HG03558 (cell line): ENCODE results near the gene GJC1.
"Not testable (repeated sequence)": the region's sequence is repeated elsewhere in the genome, so short reads cannot be mapped to it uniquely, and the experiment has no call there.

ENCODE experiments used
- ATAC-seq: cut with Tn5 transposase; IDR thresholded peaks from one replicate; pipeline ENCODE4 v1.9.1; 2021; ENCODE audit warnings: moderate number of reproducible peaks; ENCODE audit not compliant: unreplicated experiment; ENCODE audit errors: extremely low read depth

Gene GJC1

DNA sequence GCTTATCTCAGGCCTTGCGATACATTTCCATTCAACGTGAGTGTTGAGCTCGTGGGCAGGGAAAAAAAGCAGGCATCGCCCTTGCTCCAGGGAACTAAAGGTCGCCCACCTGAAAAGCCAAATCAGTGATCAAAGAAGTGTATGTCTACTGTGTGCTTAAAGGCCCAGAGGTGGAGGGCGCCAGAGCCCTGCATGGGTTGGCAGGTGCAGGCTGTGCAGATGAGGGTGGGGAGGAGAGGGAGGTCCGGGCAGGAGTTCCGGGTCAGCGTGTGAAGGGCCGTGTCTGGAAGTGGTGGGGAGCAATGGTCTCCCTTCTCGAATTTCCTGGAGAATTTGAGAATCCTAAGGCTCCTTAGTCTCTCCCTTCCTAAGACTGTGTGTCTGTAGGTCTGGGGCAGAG is 64.1 kb downstream of the GJC1 start:
- ATAC-seq = no peak

DNA sequence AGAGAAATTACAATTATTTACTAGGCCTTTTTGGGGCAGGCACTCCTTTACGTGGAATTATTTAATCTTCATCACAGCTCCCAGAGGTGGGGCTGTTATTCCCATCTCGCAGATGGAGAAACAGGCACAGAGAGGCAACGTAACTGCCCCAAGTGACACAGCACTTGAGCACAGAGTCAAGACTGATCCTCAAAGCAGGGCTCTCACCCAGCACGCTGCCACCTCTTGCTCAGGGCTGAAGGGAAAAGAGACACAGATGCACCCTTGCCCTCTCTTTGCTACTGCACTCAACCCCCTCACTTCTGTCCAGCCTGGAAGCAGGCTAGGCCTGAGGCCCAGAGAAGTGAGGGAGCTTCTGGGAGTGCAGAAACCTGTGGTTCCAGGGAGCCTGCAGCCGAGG is 66.9 kb downstream of the GJC1 start:
- no peak for ATAC-seq

- ATAC-seq = no peak
Measured at GRCh38 chr17:44761932-44762810, 67.9 kb downstream of the GJC1 start.

DNA sequence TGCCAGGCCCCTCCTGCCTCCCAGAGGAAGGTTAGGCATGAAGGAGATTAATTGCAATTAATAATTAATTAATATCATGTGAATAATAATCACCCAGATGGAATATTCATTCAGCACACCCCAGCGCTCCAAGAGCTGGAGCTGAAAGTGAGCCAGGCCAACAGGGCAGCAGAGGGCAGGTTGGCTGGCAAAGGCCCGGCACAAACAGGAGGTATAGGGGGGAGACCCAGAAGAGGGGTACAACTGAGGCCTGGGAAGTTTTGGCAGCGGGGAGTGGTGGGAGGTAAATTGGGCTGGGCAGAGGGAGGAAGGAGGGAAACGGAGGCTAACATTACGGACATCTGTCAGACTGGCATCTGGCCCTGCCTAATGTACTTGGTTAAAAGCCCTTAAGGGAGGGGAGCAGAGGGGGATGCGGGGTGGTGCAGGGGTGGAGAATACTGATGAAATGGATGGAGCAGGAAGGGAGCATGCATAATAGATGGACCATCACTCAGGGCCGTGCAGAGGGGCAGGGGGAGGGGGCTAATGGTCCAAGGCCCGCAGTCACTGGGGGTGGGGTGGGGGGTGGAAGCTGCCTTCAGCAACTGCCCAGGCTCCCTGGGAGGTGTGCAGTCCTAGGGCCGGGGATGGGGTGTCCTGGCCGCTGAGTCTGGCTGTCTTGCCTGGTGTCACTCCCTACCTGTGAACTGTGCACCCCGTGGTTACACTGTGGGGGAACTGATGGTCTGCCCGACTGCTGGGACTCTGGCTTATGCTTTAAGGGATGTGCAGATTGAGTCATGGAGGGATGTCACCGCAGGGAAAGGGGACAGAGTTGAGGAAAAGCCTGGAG is 69.4 kb downstream of the GJC1 start:
- ATAC-seq = no peak

GRCh38 chr17:44759916-44760243 is 70.2 kb downstream of the GJC1 start:
- ATAC-seq = no peak

- no peak for ATAC-seq
Measured at GRCh38 chr17:44759086-44759915, 70.8 kb downstream of the GJC1 start.

DNA sequence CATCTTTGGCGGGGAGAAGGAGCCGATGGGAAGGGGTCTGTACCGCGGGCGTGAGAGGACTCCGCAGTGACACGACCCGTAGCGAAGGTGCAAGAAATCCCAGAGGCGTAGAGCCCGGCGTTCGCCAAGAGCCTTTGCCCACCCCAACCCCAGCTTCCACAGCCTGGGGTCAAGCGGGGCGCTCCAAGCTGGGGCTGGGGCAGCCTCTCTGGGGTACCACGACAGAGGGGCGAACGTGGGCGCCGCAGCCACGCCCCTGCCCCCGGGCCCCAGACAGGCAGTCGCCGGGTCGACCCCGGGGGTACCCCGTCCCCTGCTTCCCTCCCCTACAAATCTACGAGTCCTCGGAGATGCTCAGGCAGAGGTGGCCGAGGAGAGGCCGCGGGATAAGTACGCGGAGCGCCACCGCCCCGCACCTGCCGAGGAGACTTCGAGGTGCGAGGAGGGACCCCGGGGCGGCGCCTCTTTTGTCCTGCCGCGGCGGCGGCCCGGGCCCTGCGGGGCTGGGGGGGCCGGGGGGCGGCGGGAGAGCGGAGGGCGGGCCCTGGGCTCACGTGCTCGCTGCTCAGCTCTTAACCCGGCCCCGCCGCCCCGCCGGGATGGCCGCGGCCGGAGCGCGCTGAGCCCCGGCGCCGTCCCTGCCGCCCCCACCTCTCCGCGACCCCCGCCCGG is 71.5 kb downstream of the GJC1 start, which contains the start of gene ADAM11:
ADAM11 (plus strand) TSS at position 575 of the 672 bp plus-strand sequence. CDS start 212 bp downstream, outside the sequence.
- ATAC-seq = no peak

- ATAC-seq = no peak
Measured at GRCh38 chr17:44757918-44758413, 72.1 kb downstream of the GJC1 start.

- ATAC-seq = no peak
Measured at GRCh38 chr17:44757045-44757917, 72.8 kb downstream of the GJC1 start.

DNA sequence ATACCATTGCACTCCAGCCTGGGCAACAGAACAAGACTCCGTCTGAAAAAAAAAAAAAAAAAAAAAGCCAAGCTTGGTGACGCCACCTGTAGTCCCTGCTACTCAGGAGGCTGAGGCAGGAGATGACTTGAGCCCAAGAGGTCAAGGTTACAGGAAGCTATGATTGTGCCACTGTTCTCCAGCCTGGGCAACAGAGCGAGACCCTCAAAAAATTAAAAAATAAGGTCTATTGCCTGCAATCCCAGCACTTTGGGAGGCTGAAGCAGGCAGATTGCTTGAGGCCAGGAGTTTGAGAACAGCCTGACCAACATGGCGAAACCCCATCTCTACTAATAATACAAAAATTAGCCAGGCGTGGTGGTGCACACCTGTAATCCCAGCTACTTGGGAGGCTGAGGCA is 74.9 kb downstream of the GJC1 start:
- ATAC-seq = not testable (repeated sequence)

- ATAC-seq = no peak
Measured at GRCh38 chr17:44754276-44754675, 75.8 kb downstream of the GJC1 start.

DNA sequence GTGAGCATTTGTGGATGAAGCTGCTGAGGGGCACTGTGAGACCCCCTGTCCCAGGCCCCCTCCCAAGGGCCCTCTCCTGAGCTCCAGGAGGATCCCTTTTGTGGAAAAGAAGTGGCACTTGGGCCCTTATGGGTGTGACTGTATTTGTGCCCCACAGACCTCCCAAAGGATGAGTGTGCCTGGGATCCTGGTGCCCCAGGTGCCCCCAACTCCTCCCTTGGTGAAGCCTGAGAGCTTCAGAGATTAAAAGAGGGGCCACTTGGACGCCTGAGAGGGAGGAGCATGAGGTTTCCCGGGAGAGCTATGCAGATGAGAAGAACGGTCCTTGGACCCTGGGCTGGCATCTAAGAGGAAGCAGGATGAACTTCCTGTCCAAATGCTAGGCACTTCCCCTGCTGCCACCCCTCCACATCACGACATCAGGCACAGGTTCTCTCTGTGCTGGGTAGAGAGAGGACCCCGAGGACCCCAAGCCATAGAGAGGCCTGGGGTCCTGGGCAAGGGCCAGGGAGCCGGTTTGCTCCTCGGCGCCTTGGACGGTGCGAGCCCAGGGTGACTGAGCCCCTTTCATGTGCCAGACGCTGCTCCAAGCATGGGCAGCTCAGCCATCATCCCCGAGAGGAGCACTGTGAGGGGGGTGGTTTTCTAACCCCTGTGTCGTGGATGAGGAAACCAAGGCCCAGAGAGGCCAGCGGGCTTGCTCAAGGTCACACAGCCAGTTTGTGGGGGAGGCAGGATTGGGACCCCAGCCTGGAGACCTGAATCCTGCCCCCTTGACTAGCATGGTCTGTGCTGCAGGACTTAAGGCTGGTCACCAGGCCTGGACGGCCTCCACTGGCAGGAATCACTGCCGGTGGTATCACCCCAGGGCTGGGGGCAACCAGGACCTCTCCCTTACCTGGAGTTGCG is 76.9 kb downstream of the GJC1 start:
- ATAC-seq = no peak

DNA sequence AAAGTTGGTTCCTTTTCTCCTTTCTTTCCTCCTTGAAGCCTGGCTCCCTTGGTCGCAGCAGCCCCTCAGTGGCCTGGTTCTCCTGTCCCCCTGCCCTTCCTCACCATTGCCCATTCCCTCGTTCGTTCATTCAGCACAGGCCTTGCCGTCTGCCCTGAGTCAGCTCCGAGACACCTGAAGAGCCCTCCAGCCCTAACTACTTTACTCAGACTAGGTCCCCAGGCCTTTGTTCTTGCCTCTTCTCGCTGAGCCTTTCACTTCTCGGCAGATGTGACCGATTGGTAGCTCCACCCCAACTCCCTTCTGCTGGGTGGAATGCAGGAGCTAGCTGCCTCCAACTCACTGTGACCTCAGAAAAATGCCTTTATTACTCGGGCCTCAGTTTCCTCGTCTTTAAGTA is 78.3 kb downstream of the GJC1 start:
- ATAC-seq = no peak

GRCh38 chr17:44751331-44751730 is 78.8 kb downstream of the GJC1 start:
- no peak for ATAC-seq

DNA sequence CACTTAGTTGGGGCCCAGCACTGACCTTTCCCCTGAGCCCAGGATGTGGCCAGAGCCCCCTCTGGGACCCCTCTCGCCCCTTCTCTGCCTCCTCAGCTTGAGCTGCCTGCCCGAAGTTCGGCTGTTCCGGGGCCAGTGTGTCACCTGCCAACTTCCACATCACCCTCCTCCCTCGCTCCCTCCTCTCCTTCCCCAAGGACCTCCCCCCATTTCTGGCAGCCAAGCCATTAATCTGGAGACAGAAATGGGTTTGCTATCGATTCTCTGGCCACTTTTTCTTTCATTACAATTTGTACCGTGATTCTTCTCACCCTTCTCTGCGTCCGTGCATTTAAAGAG is 80.1 kb downstream of the GJC1 start:
- ATAC-seq = no peak

DNA sequence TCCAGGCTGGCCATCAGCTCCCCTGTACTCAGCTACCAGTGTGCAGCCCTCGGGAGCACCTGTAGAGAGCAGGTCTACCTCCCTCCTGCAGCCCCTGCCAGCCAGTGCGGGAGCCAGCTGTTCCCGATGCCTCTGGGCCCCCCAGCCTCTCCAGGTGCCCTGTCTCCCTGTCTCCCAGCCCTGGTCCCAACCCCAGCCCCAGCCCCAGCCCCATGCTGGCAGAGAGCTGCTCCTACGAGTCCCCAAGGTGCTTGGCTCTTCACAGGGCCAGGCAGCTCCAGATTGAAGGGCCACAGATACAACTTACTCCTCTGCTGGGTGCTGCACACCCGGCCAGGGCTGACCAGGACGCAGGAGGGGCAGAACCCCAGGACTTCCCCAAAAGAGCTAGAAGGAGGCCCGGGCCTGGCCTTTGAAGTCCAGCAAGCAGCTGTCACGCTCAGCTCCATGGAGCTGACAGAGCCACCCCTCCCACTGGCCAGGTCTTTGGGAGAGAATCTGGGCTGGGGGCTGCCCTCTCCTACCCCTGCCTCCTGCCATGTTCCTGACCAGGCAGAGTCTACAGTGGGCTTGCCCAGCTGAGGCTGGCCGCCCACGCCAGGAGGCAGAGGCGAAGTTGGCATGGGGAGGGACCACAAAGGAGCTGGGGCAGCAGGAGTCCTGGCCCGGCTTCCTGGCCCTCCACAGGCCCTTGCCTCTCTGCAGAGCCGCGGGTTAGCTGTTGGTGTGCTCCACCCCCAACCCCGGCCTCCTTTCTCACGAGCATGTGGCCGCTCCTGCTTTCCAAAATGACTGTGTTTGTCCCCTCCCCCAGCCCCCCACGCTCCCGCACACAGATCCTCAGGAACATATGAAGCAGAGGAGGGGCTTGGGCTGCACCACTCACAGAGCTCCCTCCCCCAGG is 80.8 kb downstream of the GJC1 start:
- no peak for ATAC-seq
